HepG2 (cell line): ENCODE measurements around the gene ZNRD2. TPM values are rescaled to one million over a fixed set of nuclear protein-coding genes. Genes with fewer than 3 reads are reported as not detected.
A peak's percentile ranks its signal among the peaks of the same experiment; 100 is the strongest.

Experiments
- FOXK2 ChIP-seq: fragments of 450-650 bp; IDR thresholded peaks from 2 replicates; pipeline ENCODE4 v1.6.1; 2016
- MAZ ChIP-seq, 2 experiments: sonication (generic) in 1 of 2; formaldehyde crosslinking in 1 of 2; IDR thresholded peaks; 2 replicates each; pipeline versions ENCODE4 v1.5.0 to v1.6.1; 2012 to 2020; ENCODE audit warnings: low read depth in 2 of 2, mild to moderate bottlenecking in 2 of 2, borderline replicate concordance in 1 of 2, improper control_type of control experiment in 1 of 2, low read length in 1 of 2, missing genetic modification reagents in 1 of 2, moderate library complexity in 1 of 2
- MEIS2 ChIP-seq: sonication (generic); formaldehyde crosslinking; IDR thresholded peaks from 2 replicates; pipeline ENCODE4 v1.9.0; 2021; ENCODE audit warnings: mild to moderate bottlenecking, missing genetic modification reagents
- MTA1 ChIP-seq: sonication (generic); formaldehyde crosslinking; IDR thresholded peaks from 2 replicates; pipeline ENCODE4 v1.4.0; 2020; ENCODE audit warnings: missing genetic modification reagents, mild to moderate bottlenecking, borderline replicate concordance
- RELA ChIP-seq: sonication (generic); formaldehyde crosslinking; IDR thresholded peaks from 2 replicates; pipeline ENCODE4 v1.4.0; 2020; ENCODE audit warnings: missing genetic modification reagents
- SMAD1 ChIP-seq: sonication (generic); formaldehyde crosslinking; IDR thresholded peaks from 2 replicates; pipeline ENCODE4 v1.4.0; 2020; ENCODE audit warnings: missing genetic modification reagents, low read depth, mild to moderate bottlenecking, borderline replicate concordance
- SOX13 ChIP-seq, 3 experiments: fragments of 450-650 bp in 1 of 3; sonication (generic) in 1 of 3; formaldehyde crosslinking in 1 of 3; IDR thresholded peaks in 2 of 3; conservative IDR thresholded peaks in 1 of 3; 2 replicates each; pipeline versions ENCODE4 v1.5.0 to v1.6.1; 2016 to 2020; ENCODE audit warnings: antibody characterized with exemption in 1 of 3, mild to moderate bottlenecking in 1 of 3, missing compliant biosample characterization in 1 of 3, missing genetic modification reagents in 1 of 3, moderate library complexity in 1 of 3
- ZNF234 ChIP-seq: sonication (generic); formaldehyde crosslinking; conservative IDR thresholded peaks from 2 replicates; pipeline ENCODE4 v1.5.1; 2020; ENCODE audit warnings: mild to moderate bottlenecking, missing genetic modification reagents
- ZNF274 ChIP-seq: sonication (generic); formaldehyde crosslinking; IDR thresholded peaks from 2 replicates; pipeline ENCODE4 v1.5.1; 2020; ENCODE audit warnings: mild to moderate bottlenecking, missing genetic modification reagents
- ZNF292 ChIP-seq: sonication (generic); formaldehyde crosslinking; IDR thresholded peaks from 2 replicates; pipeline ENCODE4 v1.8.1; 2022; ENCODE audit warnings: mild to moderate bottlenecking, low read depth, missing genetic modification reagents, borderline replicate concordance
- ZNF546 ChIP-seq: sonication (generic); formaldehyde crosslinking; conservative IDR thresholded peaks from 2 replicates; pipeline ENCODE4 v1.8.1; 2023; ENCODE audit warnings: mild to moderate bottlenecking, missing genetic modification reagents
- ZZZ3 ChIP-seq: sonication (generic); formaldehyde crosslinking; IDR thresholded peaks from 2 replicates; pipeline ENCODE4 v1.4.0; 2020; ENCODE audit warnings: missing genetic modification reagents, mild to moderate bottlenecking, borderline replicate concordance
- polyA plus RNA-seq, 8 experiments: library from polyadenylated mRNA; depleted of rRNA in 3 of 8; stranded (reverse) in 7 of 8; unstranded in 1 of 8; fragments of >200 nt; fragmentation: Illumina TruSeq in 4 of 8; extraction: Trizol in 4 of 8; gene quantifications; 2 replicates each; pipeline versions ENCODE4 v1.2.1 to v1.2.3, GENCODE V29; 2011 to 2016; ENCODE audit warnings: low read depth in 4 of 8, missing spikeins in 1 of 8, mixed read lengths in 1 of 8; ENCODE audit not compliant: insufficient read depth in 1 of 8
- total RNA-seq, 5 experiments: library from RNA; depleted of rRNA; stranded (reverse); fragments of >200 nt; fragmentation: Illumina TruSeq; extraction: Trizol; gene quantifications; 2 replicates each; pipeline ENCODE4 v1.2.3, GENCODE V29; 2016; ENCODE audit warnings: low read depth in 1 of 5
- TF ChIP-seq, protein P1 (sequence below): sonication (generic); formaldehyde crosslinking; IDR thresholded peaks from 2 replicates; pipeline ENCODE4 v1.4.0; 2020; ENCODE audit warnings: mild to moderate bottlenecking, low read depth, missing genetic modification reagents
- TF ChIP-seq, protein P2 (sequence below): sonication (generic); formaldehyde crosslinking; IDR thresholded peaks from 2 replicates; pipeline ENCODE4 v1.5.0; 2020; ENCODE audit warnings: mild to moderate bottlenecking, missing genetic modification reagents
- TF ChIP-seq, protein P3 (sequence below): sonication (generic); formaldehyde crosslinking; IDR thresholded peaks from 2 replicates; pipeline ENCODE4 v1.8.1; 2023; ENCODE audit warnings: missing genetic modification reagents, inconsistent platforms, borderline replicate concordance
- TF ChIP-seq, protein P4 (sequence below): IDR thresholded peaks from 2 replicates; pipeline ENCODE4 v1.4.0; 2020; ENCODE audit warnings: mild to moderate bottlenecking, missing genetic modification reagents

Gene ZNRD2
- total and polyA plus RNA-seq, 2 of the 13 experiments (the other 11 are each of a cell fraction or from before 2014, with no cell fraction given), result 29.2 to 34.0 TPM

DNA sequence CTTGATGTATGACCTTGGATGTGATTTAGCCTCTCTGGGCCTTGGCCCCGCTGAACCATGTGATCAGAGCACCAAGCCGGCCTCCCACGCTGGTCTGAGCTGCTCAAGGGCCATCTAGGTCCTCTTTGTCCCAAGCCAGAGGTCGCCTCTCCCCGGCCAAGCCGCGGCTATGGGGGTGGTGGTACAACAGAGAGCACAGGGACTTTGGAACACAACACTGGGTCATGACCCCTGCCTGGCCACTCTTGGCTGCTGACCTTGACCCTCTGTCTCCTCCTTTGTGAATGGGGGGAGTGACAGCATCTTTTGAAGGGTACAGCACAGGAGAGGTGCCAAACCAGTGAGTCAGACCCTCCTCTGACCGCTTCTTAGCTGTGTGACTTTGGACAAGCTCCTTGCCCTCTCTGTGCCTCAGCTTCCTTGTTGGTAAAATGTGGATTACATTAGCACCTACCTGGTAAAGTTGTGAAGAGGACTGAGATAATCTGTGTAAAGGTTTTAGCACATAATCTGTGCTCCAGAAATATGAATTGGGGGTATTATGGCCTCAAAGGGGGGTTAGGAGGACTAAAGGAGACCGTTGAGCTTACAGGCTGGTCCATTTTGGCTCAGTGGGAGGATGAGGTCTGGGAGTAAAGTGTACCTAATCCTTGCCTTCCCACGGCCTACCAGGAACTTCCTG lies 40.7 kb upstream of the ZNRD2 start (continued):
- TF ChIP-seq, protein P1, sequence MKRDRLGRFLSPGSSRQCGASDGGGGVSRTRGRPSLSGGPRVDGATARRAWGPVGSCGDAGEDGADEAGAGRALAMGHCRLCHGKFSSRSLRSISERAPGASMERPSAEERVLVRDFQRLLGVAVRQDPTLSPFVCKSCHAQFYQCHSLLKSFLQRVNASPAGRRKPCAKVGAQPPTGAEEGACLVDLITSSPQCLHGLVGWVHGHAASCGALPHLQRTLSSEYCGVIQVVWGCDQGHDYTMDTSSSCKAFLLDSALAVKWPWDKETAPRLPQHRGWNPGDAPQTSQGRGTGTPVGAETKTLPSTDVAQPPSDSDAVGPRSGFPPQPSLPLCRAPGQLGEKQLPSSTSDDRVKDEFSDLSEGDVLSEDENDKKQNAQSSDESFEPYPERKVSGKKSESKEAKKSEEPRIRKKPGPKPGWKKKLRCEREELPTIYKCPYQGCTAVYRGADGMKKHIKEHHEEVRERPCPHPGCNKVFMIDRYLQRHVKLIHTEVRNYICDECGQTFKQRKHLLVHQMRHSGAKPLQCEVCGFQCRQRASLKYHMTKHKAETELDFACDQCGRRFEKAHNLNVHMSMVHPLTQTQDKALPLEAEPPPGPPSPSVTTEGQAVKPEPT (CRISPR knock-in tag), result no peak
- no peak for TF ChIP-seq MEIS2 (CRISPR knock-in tag)
- no peak; the same call in 1 of the 2 replicates for TF ChIP-seq MAZ (IDR thresholded peaks at IDR 0.05; ENCODE audit: borderline replicate concordance, low read depth, low read length)
- TF ChIP-seq MAZ (CRISPR knock-in tag; IDR thresholded peaks at IDR 0.05; ENCODE audit: low read depth), result 0 out of 2 replicates have a peak, but pooled peaks have one; percentile 42
- TF ChIP-seq ZNF234 (CRISPR knock-in tag), result no peak
- no peak for TF ChIP-seq SOX13 (IDR thresholded peaks at IDR 0.05)
- TF ChIP-seq SOX13 (CRISPR knock-in tag; conservative IDR thresholded peaks at IDR 0.05 in 1 of 2, IDR thresholded peaks at IDR 0.05 in 1 of 2), result peak in 1 of 2 experiments; percentile 67; a peak in 2 of 4 replicates
- TF ChIP-seq RELA (CRISPR knock-in tag), result no peak
- no peak for TF ChIP-seq ZNF274 (CRISPR knock-in tag)
- no peak for TF ChIP-seq FOXK2
- TF ChIP-seq SMAD1 (CRISPR knock-in tag), result no peak
- TF ChIP-seq ZNF292 (CRISPR knock-in tag), result 0 out of 2 replicates have a peak, but pooled peaks have one; percentile 42
- TF ChIP-seq, protein P2, sequence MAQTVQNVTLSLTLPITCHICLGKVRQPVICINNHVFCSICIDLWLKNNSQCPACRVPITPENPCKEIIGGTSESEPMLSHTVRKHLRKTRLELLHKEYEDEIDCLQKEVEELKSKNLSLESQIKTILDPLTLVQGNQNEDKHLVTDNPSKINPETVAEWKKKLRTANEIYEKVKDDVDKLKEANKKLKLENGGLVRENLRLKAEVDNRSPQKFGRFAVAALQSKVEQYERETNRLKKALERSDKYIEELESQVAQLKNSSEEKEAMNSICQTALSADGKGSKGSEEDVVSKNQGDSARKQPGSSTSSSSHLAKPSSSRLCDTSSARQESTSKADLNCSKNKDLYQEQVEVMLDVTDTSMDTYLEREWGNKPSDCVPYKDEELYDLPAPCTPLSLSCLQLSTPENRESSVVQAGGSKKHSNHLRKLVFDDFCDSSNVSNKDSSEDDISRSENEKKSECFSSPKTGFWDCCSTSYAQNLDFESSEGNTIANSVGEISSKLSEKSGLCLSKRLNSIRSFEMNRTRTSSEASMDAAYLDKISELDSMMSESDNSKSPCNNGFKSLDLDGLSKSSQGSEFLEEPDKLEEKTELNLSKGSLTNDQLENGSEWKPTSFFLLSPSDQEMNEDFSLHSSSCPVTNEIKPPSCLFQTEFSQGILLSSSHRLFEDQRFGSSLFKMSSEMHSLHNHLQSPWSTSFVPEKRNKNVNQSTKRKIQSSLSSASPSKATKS (CRISPR knock-in tag), result no peak
- TF ChIP-seq ZZZ3 (CRISPR knock-in tag), result no peak; the same call in 1 of the 2 replicates
- TF ChIP-seq, protein P3, sequence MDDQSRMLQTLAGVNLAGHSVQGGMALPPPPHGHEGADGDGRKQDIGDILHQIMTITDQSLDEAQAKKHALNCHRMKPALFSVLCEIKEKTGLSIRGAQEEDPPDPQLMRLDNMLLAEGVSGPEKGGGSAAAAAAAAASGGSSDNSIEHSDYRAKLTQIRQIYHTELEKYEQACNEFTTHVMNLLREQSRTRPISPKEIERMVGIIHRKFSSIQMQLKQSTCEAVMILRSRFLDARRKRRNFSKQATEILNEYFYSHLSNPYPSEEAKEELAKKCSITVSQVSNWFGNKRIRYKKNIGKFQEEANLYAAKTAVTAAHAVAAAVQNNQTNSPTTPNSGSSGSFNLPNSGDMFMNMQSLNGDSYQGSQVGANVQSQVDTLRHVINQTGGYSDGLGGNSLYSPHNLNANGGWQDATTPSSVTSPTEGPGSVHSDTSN (CRISPR knock-in tag), result no peak
- TF ChIP-seq, protein P4, sequence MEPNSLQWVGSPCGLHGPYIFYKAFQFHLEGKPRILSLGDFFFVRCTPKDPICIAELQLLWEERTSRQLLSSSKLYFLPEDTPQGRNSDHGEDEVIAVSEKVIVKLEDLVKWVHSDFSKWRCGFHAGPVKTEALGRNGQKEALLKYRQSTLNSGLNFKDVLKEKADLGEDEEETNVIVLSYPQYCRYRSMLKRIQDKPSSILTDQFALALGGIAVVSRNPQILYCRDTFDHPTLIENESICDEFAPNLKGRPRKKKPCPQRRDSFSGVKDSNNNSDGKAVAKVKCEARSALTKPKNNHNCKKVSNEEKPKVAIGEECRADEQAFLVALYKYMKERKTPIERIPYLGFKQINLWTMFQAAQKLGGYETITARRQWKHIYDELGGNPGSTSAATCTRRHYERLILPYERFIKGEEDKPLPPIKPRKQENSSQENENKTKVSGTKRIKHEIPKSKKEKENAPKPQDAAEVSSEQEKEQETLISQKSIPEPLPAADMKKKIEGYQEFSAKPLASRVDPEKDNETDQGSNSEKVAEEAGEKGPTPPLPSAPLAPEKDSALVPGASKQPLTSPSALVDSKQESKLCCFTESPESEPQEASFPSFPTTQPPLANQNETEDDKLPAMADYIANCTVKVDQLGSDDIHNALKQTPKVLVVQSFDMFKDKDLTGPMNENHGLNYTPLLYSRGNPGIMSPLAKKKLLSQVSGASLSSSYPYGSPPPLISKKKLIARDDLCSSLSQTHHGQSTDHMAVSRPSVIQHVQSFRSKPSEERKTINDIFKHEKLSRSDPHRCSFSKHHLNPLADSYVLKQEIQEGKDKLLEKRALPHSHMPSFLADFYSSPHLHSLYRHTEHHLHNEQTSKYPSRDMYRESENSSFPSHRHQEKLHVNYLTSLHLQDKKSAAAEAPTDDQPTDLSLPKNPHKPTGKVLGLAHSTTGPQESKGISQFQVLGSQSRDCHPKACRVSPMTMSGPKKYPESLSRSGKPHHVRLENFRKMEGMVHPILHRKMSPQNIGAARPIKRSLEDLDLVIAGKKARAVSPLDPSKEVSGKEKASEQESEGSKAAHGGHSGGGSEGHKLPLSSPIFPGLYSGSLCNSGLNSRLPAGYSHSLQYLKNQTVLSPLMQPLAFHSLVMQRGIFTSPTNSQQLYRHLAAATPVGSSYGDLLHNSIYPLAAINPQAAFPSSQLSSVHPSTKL, result peak; percentile 53
- TF ChIP-seq ZNF546 (CRISPR knock-in tag), result no peak
- TF ChIP-seq MTA1, result peak; percentile 82
